Lung (tissue), 12 donors: ENCODE measurements around the gene LYAR. TPM values are rescaled to one million over a fixed set of nuclear protein-coding genes. Genes with fewer than 3 reads are reported as not detected.

ENCODE experiments used
- ATAC-seq: fragments of 200-7000 bp; cut with Tn5 transposase; one replicate; pipeline ENCODE4 v1.9.1; 2020; ENCODE audit warnings: moderate number of reproducible peaks; ENCODE audit not compliant: insufficient read depth, low FRiP score
- DNase-seq, 3 donors: peaks; one replicate each; pipeline ENCODE4 v3.0.0-alpha.2; 2013 to 2017
- H3K27ac ChIP-seq, 2 donors: one replicate each; pipeline ENCODE4 v1.5.1; 2013; ENCODE audit warnings: mild to moderate bottlenecking in 2 of 2, moderate library complexity in 2 of 2, control low read depth in 1 of 2, inconsistent platforms in 1 of 2, low read depth in 1 of 2, low read length in 1 of 2
- H3K27me3 ChIP-seq, 3 donors: one replicate each; pipeline ENCODE4 v1.5.1; 2013; ENCODE audit warnings: low read length in 2 of 3; ENCODE audit not compliant: control insufficient read depth in 3 of 3, insufficient read depth in 3 of 3
- H3K36me3 ChIP-seq, 4 donors: one replicate each; pipeline ENCODE4 v1.5.1; 2013; ENCODE audit warnings: low read length in 4 of 4, mild to moderate bottlenecking in 1 of 4, moderate library complexity in 1 of 4; ENCODE audit not compliant: control insufficient read depth in 4 of 4, insufficient read depth in 4 of 4
- H3K4me1 ChIP-seq, 5 donors: one replicate each; pipeline ENCODE4 v1.5.1; 2013; ENCODE audit warnings: low read length in 5 of 5, mild to moderate bottlenecking in 2 of 5, moderate library complexity in 1 of 5; ENCODE audit not compliant: control insufficient read depth in 5 of 5, insufficient read depth in 5 of 5
- H3K4me3 ChIP-seq: one replicate; pipeline ENCODE4 v1.5.1; 2013; ENCODE audit warnings: mild to moderate bottlenecking, control low read depth, moderate library complexity
- H3K9ac ChIP-seq, 2 donors: one replicate each; pipeline ENCODE4 v1.5.1; 2013; ENCODE audit warnings: low read length in 2 of 2, control low read depth in 1 of 2; ENCODE audit not compliant: insufficient read depth in 1 of 2
- H3K9me3 ChIP-seq, 4 donors: one replicate each; pipeline ENCODE4 v1.5.1; 2013; ENCODE audit warnings: low read length in 3 of 4, mild to moderate bottlenecking in 1 of 4, moderate library complexity in 1 of 4; ENCODE audit not compliant: control insufficient read depth in 4 of 4, insufficient read depth in 3 of 4
- WGBS, 2 donors: extraction: QIAGEN DNeasy Blood & Tissue Kit; methylation state at CpG; one replicate each; pipeline ENCODE4 v1.1.7; 2013; 5-methylcytosine and 5-hydroxymethylcytosine counted together
- polyA plus RNA-seq, 2 donors: library from polyadenylated mRNA; stranded (reverse); fragments of 200-250 nt; gene quantifications; one replicate each; pipeline ENCODE4 v1.2.1, GENCODE V29; 2013
- total RNA-seq, 2 donors: library from RNA; depleted of rRNA in 1 of 2; stranded (reverse); fragments of >200 nt in 1 of 2; gene quantifications; one replicate each; pipeline ENCODE4 v1.2.1, GENCODE V29; 2014 to 2021
- TF ChIP-seq, protein P1 (sequence below): IDR thresholded peaks from 2 replicates; pipeline ENCODE4 v1.5.1; 2012; ENCODE audit warnings: mild to moderate bottlenecking; ENCODE audit errors: control extremely low read depth, extremely low read depth
- donor health status: control.
- donor health status: control.
- donor health status: Bipolar disorder and iron deficiency.
- donor health status: healthy.
- donor health status: DM: yes; HTN: yes; CAD: no.

The LYAR gene
- total and polyA plus RNA-seq, 4 donors: 9.3 to 19.5 (median 14.4) TPM

DNA sequence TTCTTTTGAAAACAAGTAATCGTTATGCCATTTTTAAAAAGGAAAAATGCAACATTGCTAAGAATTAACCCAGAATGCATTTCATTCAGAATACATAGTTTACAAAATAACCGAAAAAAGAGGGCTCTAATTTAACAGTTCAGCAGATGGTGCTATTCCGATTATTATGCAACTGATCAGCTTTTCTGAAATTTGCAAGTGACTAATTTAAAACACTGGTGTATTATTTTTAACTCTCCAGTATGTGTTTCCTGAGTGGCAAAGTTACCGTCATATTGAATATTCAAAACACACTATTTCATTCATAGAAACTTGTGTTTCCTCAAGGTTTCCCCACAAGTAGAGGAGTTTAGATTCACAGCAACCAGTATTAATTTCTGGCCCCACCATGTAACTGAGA lies 21.2 kb upstream of the LYAR start:
- Histone ChIP-seq H3K27ac (no peak overlapping the region), H3K4me3 (no peak overlapping the region), H3K9me3 (no peaks in the 10 kb centered on the region), H3K9ac (no peak overlapping the region), H3K4me1 (no peaks in the 10 kb centered on the region), H3K36me3 (peaks cover 5 to 38% (median 13%) of the 10 kb centered on the region in 4 donors), H3K27me3 (no peaks in the 10 kb centered on the region)
- WGBS, 2 donors: 89 to 90% methylated on average over 4 of the region's 4 CpGs
- ATAC-seq (no peak), DNase-seq (no peak)
- TF ChIP-seq, protein P1, sequence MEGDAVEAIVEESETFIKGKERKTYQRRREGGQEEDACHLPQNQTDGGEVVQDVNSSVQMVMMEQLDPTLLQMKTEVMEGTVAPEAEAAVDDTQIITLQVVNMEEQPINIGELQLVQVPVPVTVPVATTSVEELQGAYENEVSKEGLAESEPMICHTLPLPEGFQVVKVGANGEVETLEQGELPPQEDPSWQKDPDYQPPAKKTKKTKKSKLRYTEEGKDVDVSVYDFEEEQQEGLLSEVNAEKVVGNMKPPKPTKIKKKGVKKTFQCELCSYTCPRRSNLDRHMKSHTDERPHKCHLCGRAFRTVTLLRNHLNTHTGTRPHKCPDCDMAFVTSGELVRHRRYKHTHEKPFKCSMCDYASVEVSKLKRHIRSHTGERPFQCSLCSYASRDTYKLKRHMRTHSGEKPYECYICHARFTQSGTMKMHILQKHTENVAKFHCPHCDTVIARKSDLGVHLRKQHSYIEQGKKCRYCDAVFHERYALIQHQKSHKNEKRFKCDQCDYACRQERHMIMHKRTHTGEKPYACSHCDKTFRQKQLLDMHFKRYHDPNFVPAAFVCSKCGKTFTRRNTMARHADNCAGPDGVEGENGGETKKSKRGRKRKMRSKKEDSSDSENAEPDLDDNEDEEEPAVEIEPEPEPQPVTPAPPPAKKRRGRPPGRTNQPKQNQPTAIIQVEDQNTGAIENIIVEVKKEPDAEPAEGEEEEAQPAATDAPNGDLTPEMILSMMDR: no peak

DNA sequence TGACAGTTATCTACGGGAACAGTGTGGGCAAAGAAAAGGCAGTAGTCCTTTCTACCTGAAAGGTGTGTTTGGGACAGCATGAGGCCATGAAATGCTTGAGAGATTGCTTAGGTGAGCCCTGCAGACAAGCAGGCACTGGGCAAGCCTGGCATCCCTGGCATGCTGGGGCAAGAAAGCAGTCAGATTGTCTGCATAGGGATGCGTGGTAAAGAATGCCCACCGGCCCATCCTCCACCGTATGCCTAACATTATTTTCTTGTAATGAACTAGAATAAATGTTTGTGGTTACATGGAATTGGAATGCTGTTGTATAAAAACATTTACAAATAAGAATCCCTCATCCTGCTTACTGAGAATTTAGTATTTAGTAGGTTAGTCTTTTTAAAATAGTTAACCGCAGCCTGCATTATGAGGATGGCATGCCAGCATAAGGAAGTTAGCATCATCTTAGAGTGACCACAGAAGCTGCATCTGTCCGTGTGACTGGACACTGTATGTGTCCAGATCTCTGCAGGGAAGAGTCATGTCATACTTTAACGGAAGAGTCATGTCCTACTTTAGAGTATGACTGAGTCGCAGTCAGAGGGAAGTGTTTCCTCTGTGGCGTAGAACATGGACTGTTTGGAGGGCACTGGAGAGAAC lies 19.0 kb upstream of the LYAR start:
- DNase-seq (no peak), ATAC-seq (no peak)
- H3K4me3 ChIP-seq: no peak overlapping the region
- H3K27ac ChIP-seq: no peak overlapping the region
- no peaks in the 10 kb centered on the region for H3K27me3 ChIP-seq
- H3K36me3 ChIP-seq: peaks cover 0 to 30% (median 8%) of the 10 kb centered on the region in 4 donors
- no peaks in the 10 kb centered on the region for H3K4me1 ChIP-seq
- TF ChIP-seq, protein P1: no peak
- 93 to 94% methylated on average over 9 of the region's 9 CpGs for WGBS, 2 donors
- H3K9ac ChIP-seq: no peak overlapping the region
- no peaks in the 10 kb centered on the region for H3K9me3 ChIP-seq

DNA sequence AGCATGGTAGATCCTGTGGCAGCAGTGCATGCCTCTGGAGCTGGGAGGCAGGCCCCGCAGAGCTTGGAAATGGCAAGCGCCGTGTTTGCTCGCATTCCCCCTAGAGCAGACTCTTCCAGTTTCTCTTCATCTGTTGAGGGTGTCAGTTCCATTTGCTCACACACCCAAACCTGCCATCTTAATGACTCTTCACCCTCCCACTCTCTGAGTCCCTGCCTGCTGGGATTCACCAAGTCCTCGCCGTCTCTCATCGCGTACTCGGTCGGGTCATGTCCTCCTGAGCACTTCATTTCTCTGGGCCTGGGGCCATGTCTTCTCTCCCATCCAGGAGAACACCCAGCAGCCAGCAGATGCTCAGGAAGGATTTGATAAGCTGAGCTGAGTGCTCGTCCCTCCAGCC lies 17.0 kb upstream of the LYAR start:
- 96 to 98% methylated on average over 11 of the region's 11 CpGs for whole genome bisulfite sequencing, 2 donors
- DNase-seq: no peak
- Histone ChIP-seq H3K4me1 (no peaks in the 10 kb centered on the region), H3K9me3 (no peaks in the 10 kb centered on the region), H3K36me3 (peaks cover 3 to 29% (median 11%) of the 10 kb centered on the region in 4 donors), H3K4me3 (no peak overlapping the region), H3K27ac (no peak overlapping the region), H3K27me3 (no peaks in the 10 kb centered on the region), H3K9ac (no peak overlapping the region)
- TF ChIP-seq, protein P1: no peak
- ATAC-seq: no peak

DNA sequence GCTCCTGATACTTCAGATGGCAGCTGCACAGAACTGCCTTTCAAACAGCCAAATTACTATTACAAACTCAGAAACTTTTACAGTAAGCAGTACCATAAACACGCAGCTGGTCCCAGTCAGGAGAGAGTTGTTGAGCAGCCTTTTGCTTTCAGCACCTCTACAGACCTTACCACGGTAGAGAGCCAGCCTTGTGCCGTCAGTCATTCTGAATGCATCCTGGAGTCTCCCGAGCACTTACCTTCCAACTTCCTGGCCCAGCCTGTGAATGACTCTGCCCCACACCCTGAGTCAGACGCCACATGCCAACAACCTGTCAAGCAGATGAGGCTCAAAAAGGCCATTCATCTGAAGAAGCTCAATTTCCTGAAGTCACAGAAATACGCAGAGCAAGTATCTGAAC lies 12.5 kb upstream of the LYAR start:
- H3K4me3 ChIP-seq: no peak overlapping the region
- H3K27ac ChIP-seq: no peak overlapping the region
- H3K4me1 ChIP-seq: no peaks in the 10 kb centered on the region
- TF ChIP-seq, protein P1: no peak
- ATAC-seq (no peak), DNase-seq (no peak)
- H3K27me3 ChIP-seq: no peaks in the 10 kb centered on the region
- H3K9ac ChIP-seq: no peak overlapping the region
- WGBS, 2 donors: 73 to 75% methylated on average over 6 of the region's 6 CpGs
- peaks cover 4 to 32% (median 13%) of the 10 kb centered on the region in 4 donors for H3K36me3 ChIP-seq
- H3K9me3 ChIP-seq: no peaks in the 10 kb centered on the region
